Dedifferentiated amniotic fluid mesenchymal stem cell (primary cell): ENCODE data around the gene NPTX1.
"Not testable (repeated sequence)": the region's sequence is repeated elsewhere in the genome, so short reads cannot be mapped to it uniquely, and the experiment has no call there.

Experiments
- DNase-seq: peaks from one replicate; pipeline ENCODE4 v3.0.0-alpha.2; 2016; ENCODE audit errors: extremely low spot score

Gene NPTX1

GRCh38 chr17:80475910-80476876 is at the start of gene NPTX1:
TSS of gene NPTX1 (minus strand) at chr17:80476607. CDS start at chr17:80476446, 161 bp downstream.
- no peak for DNase-seq

GRCh38 chr17:80523956-80524712 is 47.7 kb upstream of the NPTX1 start:
- no peak for DNase-seq

GRCh38 chr17:80523054-80523744 is 46.8 kb upstream of the NPTX1 start:
- no peak for DNase-seq

- DNase-seq = no peak
Measured at GRCh38 chr17:80520810-80521455, 44.5 kb upstream of the NPTX1 start.

- no peak for DNase-seq
Measured at GRCh38 chr17:80519091-80519781, 42.8 kb upstream of the NPTX1 start.

- no peak for DNase-seq
Measured at GRCh38 chr17:80518392-80518791, 42.0 kb upstream of the NPTX1 start.

- no peak for DNase-seq
Measured at GRCh38 chr17:80517641-80518040, 41.2 kb upstream of the NPTX1 start.

GRCh38 chr17:80516171-80516932 is 39.9 kb upstream of the NPTX1 start:
- DNase-seq = no peak

- peak; percentile 46 for DNase-seq
Measured at GRCh38 chr17:80513892-80514291, 37.5 kb upstream of the NPTX1 start.

GRCh38 chr17:80513201-80513600 is 36.8 kb upstream of the NPTX1 start:
- DNase-seq = no peak

- DNase-seq = no peak
Measured at GRCh38 chr17:80512233-80512632, 35.8 kb upstream of the NPTX1 start.

GRCh38 chr17:80511222-80512180 is 35.1 kb upstream of the NPTX1 start:
- no peak for DNase-seq

GRCh38 chr17:80510772-80511171 is 34.4 kb upstream of the NPTX1 start:
- DNase-seq = no peak

- DNase-seq = no peak
Measured at GRCh38 chr17:80510132-80510531, 33.7 kb upstream of the NPTX1 start.

GRCh38 chr17:80509311-80509710 is 32.9 kb upstream of the NPTX1 start:
- no peak for DNase-seq

- DNase-seq = no peak
Measured at GRCh38 chr17:80507965-80508364, 31.6 kb upstream of the NPTX1 start.

- not testable (repeated sequence) for DNase-seq
Measured at GRCh38 chr17:80507177-80507576, 30.8 kb upstream of the NPTX1 start.

- peak; percentile 49 for DNase-seq
Measured at GRCh38 chr17:80504686-80505413, 28.4 kb upstream of the NPTX1 start.
